ENCODE data around the gene MTTP.

MTTP gene

GRCh38 chr4:99593781-99594641 lies 19.4 kb downstream of the MTTP start:
- no peak for DNase-seq (ENCODE audit: low spot score)

- DNase-seq (ENCODE audit: low spot score): no peak
These were observed 20.2 kb downstream of the MTTP start for GRCh38 chr4:99594818-99595217.

GRCh38 chr4:99606716-99607115 lies 32.1 kb downstream of the MTTP start:
- no peak for DNase-seq (ENCODE audit: low spot score)

GRCh38 chr4:99608417-99608816 lies 33.8 kb downstream of the MTTP start:
- DNase-seq (ENCODE audit: low spot score): no peak

GRCh38 chr4:99610605-99611175 lies 36.1 kb downstream of the MTTP start:
- DNase-seq (ENCODE audit: low spot score): no peak

- DNase-seq (ENCODE audit: low spot score): no peak
These were observed 37.7 kb downstream of the MTTP start for GRCh38 chr4:99612281-99612680.

- no peak for DNase-seq (ENCODE audit: low spot score)
These were observed 38.1 kb downstream of the MTTP start for GRCh38 chr4:99612704-99613103.

- no peak for DNase-seq (ENCODE audit: low spot score)
These were observed 39.9 kb downstream of the MTTP start for GRCh38 chr4:99614491-99614890.

- no peak for DNase-seq (ENCODE audit: low spot score)
These were observed 40.7 kb downstream of the MTTP start for GRCh38 chr4:99615170-99615820.

GRCh38 chr4:99617374-99617773 lies 42.8 kb downstream of the MTTP start:
- no peak for DNase-seq (ENCODE audit: low spot score)

- no peak for DNase-seq (ENCODE audit: low spot score)
These were observed 47.7 kb downstream of the MTTP start for GRCh38 chr4:99622341-99622740.

- DNase-seq (ENCODE audit: low spot score): no peak
These were observed 49.6 kb downstream of the MTTP start for GRCh38 chr4:99624141-99624719.

GRCh38 chr4:99625369-99625768 lies 50.7 kb downstream of the MTTP start:
- no peak for DNase-seq (ENCODE audit: low spot score)

GRCh38 chr4:99628040-99628439 lies 53.4 kb downstream of the MTTP start:
- DNase-seq (ENCODE audit: low spot score): no peak

- DNase-seq (ENCODE audit: low spot score): no peak
These were observed 55.4 kb downstream of the MTTP start for GRCh38 chr4:99629962-99630554.

GRCh38 chr4:99630857-99631360 lies 56.3 kb downstream of the MTTP start:
- no peak for DNase-seq (ENCODE audit: low spot score)

GRCh38 chr4:99633772-99634171 lies 59.1 kb downstream of the MTTP start:
- no peak for DNase-seq (ENCODE audit: low spot score)

- DNase-seq (ENCODE audit: low spot score): no peak
These were observed 60.2 kb downstream of the MTTP start for GRCh38 chr4:99634742-99635360.

GRCh38 chr4:99635601-99636000 lies 61.0 kb downstream of the MTTP start:
- DNase-seq (ENCODE audit: low spot score): no peak

GRCh38 chr4:99636422-99636821 lies 61.8 kb downstream of the MTTP start:
- no peak for DNase-seq (ENCODE audit: low spot score)

- DNase-seq (ENCODE audit: low spot score): no peak
These were observed 62.5 kb downstream of the MTTP start for GRCh38 chr4:99637174-99637573.

GRCh38 chr4:99640676-99641075 lies 66.1 kb downstream of the MTTP start:
- DNase-seq (ENCODE audit: low spot score): no peak
